ENCODE measurements around the gene EXOC4. TPM values are rescaled to one million over a fixed set of nuclear protein-coding genes. Genes with fewer than 3 reads are reported as not detected.

EXOC4 gene
- total and polyA plus RNA-seq, 2 donors from 2014 or later = 22.8 to 78.7 TPM

- H3K36me3 ChIP-seq (ENCODE audit: control insufficient read depth in 2 of 3, insufficient read depth in 3 of 3, low read length in 3 of 3) = no peaks in the 10 kb centered on the region
- no peaks in the 10 kb centered on the region for H3K9me3 ChIP-seq (ENCODE audit: control insufficient read depth in 2 of 3, insufficient read depth in 1 of 3, low read length in 3 of 3)
- no peak overlapping the region for H3K27ac ChIP-seq (ENCODE audit: low read depth in 2 of 2, low read length in 2 of 2)
- no peak for DNase-seq
- intact Hi-C loops (cut with DNase I) = no loop called here
- H3K9ac ChIP-seq (ENCODE audit: low read length in 3 of 3) = no peak overlapping the region
- H3K4me3 ChIP-seq (ENCODE audit: low read length in 3 of 3) = no peak overlapping the region
- H3K27me3 ChIP-seq (ENCODE audit: control insufficient read depth, insufficient read depth, low read length) = no peaks in the 10 kb centered on the region
- TF ChIP-seq, protein P1, sequence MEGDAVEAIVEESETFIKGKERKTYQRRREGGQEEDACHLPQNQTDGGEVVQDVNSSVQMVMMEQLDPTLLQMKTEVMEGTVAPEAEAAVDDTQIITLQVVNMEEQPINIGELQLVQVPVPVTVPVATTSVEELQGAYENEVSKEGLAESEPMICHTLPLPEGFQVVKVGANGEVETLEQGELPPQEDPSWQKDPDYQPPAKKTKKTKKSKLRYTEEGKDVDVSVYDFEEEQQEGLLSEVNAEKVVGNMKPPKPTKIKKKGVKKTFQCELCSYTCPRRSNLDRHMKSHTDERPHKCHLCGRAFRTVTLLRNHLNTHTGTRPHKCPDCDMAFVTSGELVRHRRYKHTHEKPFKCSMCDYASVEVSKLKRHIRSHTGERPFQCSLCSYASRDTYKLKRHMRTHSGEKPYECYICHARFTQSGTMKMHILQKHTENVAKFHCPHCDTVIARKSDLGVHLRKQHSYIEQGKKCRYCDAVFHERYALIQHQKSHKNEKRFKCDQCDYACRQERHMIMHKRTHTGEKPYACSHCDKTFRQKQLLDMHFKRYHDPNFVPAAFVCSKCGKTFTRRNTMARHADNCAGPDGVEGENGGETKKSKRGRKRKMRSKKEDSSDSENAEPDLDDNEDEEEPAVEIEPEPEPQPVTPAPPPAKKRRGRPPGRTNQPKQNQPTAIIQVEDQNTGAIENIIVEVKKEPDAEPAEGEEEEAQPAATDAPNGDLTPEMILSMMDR (IDR thresholded peaks at IDR 0.05; ENCODE audit: borderline replicate concordance, extremely low read depth, insufficient read depth) = no peak
- no peak for FAIRE-seq
- H3K4me1 ChIP-seq (ENCODE audit: control insufficient read depth in 2 of 3, insufficient read depth in 2 of 3, low read depth in 1 of 3, low read length in 3 of 3) = no peaks in the 10 kb centered on the region
Observed at GRCh38 chr7:133561396-133561795, 308.5 kb downstream of the EXOC4 start.

DNA sequence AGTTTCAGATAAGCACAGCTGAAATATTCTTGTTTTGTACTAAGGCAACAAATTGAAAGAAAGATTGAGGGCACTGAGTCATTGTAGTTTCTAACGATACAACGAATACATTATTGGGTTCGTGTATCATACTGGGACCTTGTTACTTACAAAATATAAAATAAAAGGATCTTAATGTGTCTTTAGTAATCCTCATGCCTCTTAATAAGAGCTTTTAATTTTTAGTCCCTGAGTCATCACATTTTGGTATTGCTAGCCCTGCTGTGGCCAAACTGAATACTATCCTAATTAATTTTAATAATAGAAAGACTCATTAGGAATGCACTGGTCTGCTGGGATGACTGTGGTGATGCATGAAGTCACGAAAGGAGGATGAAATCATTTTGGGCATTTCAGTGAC lies 309.7 kb downstream of the EXOC4 start:
- FAIRE-seq = no peak
- H3K9ac ChIP-seq (ENCODE audit: low read length in 3 of 3) = no peak overlapping the region
- TF ChIP-seq, protein P1 (IDR thresholded peaks at IDR 0.05; ENCODE audit: borderline replicate concordance, extremely low read depth, insufficient read depth) = no peak

GRCh38 chr7:133563251-133563650 lies 310.4 kb downstream of the EXOC4 start:
- no peak overlapping the region for H3K4me3 ChIP-seq (ENCODE audit: low read length in 3 of 3)
- FAIRE-seq (no peak), DNase-seq (no peak)
- H3K27ac ChIP-seq (ENCODE audit: low read depth in 2 of 2, low read length in 2 of 2) = no peak overlapping the region
- no peak overlapping the region for H3K9ac ChIP-seq (ENCODE audit: low read length in 3 of 3)
- no peaks in the 10 kb centered on the region for H3K36me3 ChIP-seq (ENCODE audit: control insufficient read depth in 2 of 3, insufficient read depth in 3 of 3, low read length in 3 of 3)
- no peaks in the 10 kb centered on the region for H3K4me1 ChIP-seq (ENCODE audit: control insufficient read depth in 2 of 3, insufficient read depth in 2 of 3, low read depth in 1 of 3, low read length in 3 of 3)
- intact Hi-C loops (cut with DNase I) = no loop called here
- H3K27me3 ChIP-seq (ENCODE audit: control insufficient read depth, insufficient read depth, low read length) = no peaks in the 10 kb centered on the region
- TF ChIP-seq, protein P1 (IDR thresholded peaks at IDR 0.05; ENCODE audit: borderline replicate concordance, extremely low read depth, insufficient read depth) = no peak
- H3K9me3 ChIP-seq (ENCODE audit: control insufficient read depth in 2 of 3, insufficient read depth in 1 of 3, low read length in 3 of 3) = peaks cover 0 to 3% (median 0%) of the 10 kb centered on the region in 3 donors

More for the DNA sequence above, 309.7 kb downstream of the EXOC4 start:
- Histone ChIP-seq H3K9me3 (ENCODE audit: control insufficient read depth in 2 of 3, insufficient read depth in 1 of 3, low read length in 3 of 3) (peaks cover 0 to 3% (median 0%) of the 10 kb centered on the region in 3 donors), H3K27me3 (ENCODE audit: control insufficient read depth, insufficient read depth, low read length) (no peaks in the 10 kb centered on the region), H3K4me1 (ENCODE audit: control insufficient read depth in 2 of 3, insufficient read depth in 2 of 3, low read depth in 1 of 3, low read length in 3 of 3) (no peaks in the 10 kb centered on the region), H3K4me3 (ENCODE audit: low read length in 3 of 3) (no peak overlapping the region), H3K27ac (ENCODE audit: low read depth in 2 of 2, low read length in 2 of 2) (no peak overlapping the region), H3K36me3 (ENCODE audit: control insufficient read depth in 2 of 3, insufficient read depth in 3 of 3, low read length in 3 of 3) (no peaks in the 10 kb centered on the region)
- intact Hi-C loops (cut with DNase I) = no loop called here
- DNase-seq = no peak

GRCh38 chr7:133564484-133564883 lies 311.6 kb downstream of the EXOC4 start:
- H3K9ac ChIP-seq (ENCODE audit: low read length in 3 of 3) = no peak overlapping the region
- TF ChIP-seq, protein P1 (IDR thresholded peaks at IDR 0.05; ENCODE audit: borderline replicate concordance, extremely low read depth, insufficient read depth) = no peak
- peaks cover 0 to 3% (median 0%) of the 10 kb centered on the region in 3 donors for H3K9me3 ChIP-seq (ENCODE audit: control insufficient read depth in 2 of 3, insufficient read depth in 1 of 3, low read length in 3 of 3)
- FAIRE-seq (no peak), DNase-seq (no peak)
- intact Hi-C loops (cut with DNase I) = no loop called here
- no peak overlapping the region for H3K27ac ChIP-seq (ENCODE audit: low read depth in 2 of 2, low read length in 2 of 2)
- H3K36me3 ChIP-seq (ENCODE audit: control insufficient read depth in 2 of 3, insufficient read depth in 3 of 3, low read length in 3 of 3) = no peaks in the 10 kb centered on the region
- no peak overlapping the region for H3K4me3 ChIP-seq (ENCODE audit: low read length in 3 of 3)
- no peaks in the 10 kb centered on the region for H3K4me1 ChIP-seq (ENCODE audit: control insufficient read depth in 2 of 3, insufficient read depth in 2 of 3, low read depth in 1 of 3, low read length in 3 of 3)
- H3K27me3 ChIP-seq (ENCODE audit: control insufficient read depth, insufficient read depth, low read length) = no peaks in the 10 kb centered on the region

All from kidney (tissue), 14 donors.